Smooth muscle cell (in vitro differentiated cells): ENCODE data around the gene ERICH6B. TPM values are rescaled to one million over a fixed set of nuclear protein-coding genes. Genes with fewer than 3 reads are reported as not detected.

ENCODE experiments used
- DNase-seq: peaks from one replicate; lab custom pipeline; 2025; ENCODE audit not compliant: unreplicated experiment; lab: John Stamatoyannopoulos, UW
- H2AFZ ChIP-seq: fragments of 200-600 bp; sonication (generic); 2 replicates; pipeline ENCODE4 v1.6.0; 2016; ENCODE audit warnings: antibody characterized with exemption, low read depth, mild to moderate bottlenecking
- H3F3A ChIP-seq: fragments of 200-600 bp; sonication (generic); 2 replicates; pipeline ENCODE4 v1.6.0; 2017; ENCODE audit warnings: antibody characterized with exemption, low read depth
- H3K27ac ChIP-seq: fragments of 200-600 bp; sonication (generic); 2 replicates; pipeline ENCODE4 v1.5.1; 2016; ENCODE audit warnings: low read depth, mild to moderate bottlenecking
- H3K27me3 ChIP-seq: fragments of 200-600 bp; sonication (generic); 2 replicates; pipeline ENCODE4 v1.6.1; 2016; ENCODE audit warnings: low read depth, mild to moderate bottlenecking
- H3K36me3 ChIP-seq: fragments of 200-600 bp; sonication (generic); 2 replicates; pipeline ENCODE4 v1.5.1; 2016; ENCODE audit warnings: low read depth
- H3K4me1 ChIP-seq: fragments of 200-600 bp; sonication (generic); 2 replicates; pipeline ENCODE4 v1.5.1; 2016; ENCODE audit warnings: low read depth
- H3K4me2 ChIP-seq: fragments of 200-600 bp; sonication (generic); 2 replicates; pipeline ENCODE4 v1.6.0; 2016; ENCODE audit warnings: mild to moderate bottlenecking
- H3K4me3 ChIP-seq: fragments of 200-600 bp; sonication (generic); 2 replicates; pipeline ENCODE4 v1.5.1; 2016; ENCODE audit warnings: mild to moderate bottlenecking
- H3K79me2 ChIP-seq: fragments of 200-600 bp; sonication (generic); 2 replicates; pipeline ENCODE4 v1.6.0; 2016; ENCODE audit warnings: low read depth, mild to moderate bottlenecking
- H3K9ac ChIP-seq: fragments of 200-600 bp; sonication (generic); 2 replicates; pipeline ENCODE4 v1.6.0; 2016; ENCODE audit warnings: low read depth
- H3K9me3 ChIP-seq: fragments of 200-600 bp; sonication (generic); replicated peaks from 2 replicates; pipeline ENCODE4 v1.5.1; 2016; ENCODE audit warnings: low read depth
- H4K20me1 ChIP-seq: fragments of 200-600 bp; sonication (generic); 2 replicates; pipeline ENCODE4 v1.6.0; 2016; ENCODE audit warnings: low read depth
- WGBS: methylation state at CpG from one replicate; pipeline ENCODE4 v1.1.7; 2016; ENCODE audit warnings: low lambda C conversion rate; 5-methylcytosine and 5-hydroxymethylcytosine counted together
- polyA plus RNA-seq: library from polyadenylated mRNA; unstranded; fragments of >200 nt; fragmentation: Nextera tagmentation; extraction: Ambion mirVana; gene quantifications from 2 replicates; pipeline ENCODE4 v1.2.1, GENCODE V29; 2016
- total RNA-seq: library from RNA; depleted of rRNA; stranded (reverse); fragments of >200 nt; gene quantifications from 2 replicates; pipeline ENCODE4 v1.2.3, GENCODE V29; 2014
- TF ChIP-seq, protein P1 (sequence below): fragments of 200-600 bp; sonication (generic); IDR thresholded peaks from 2 replicates; pipeline ENCODE4 v1.5.1; 2017; ENCODE audit warnings: borderline replicate concordance, mild to moderate bottlenecking, antibody characterized with exemption; ENCODE audit not compliant: insufficient read depth, poor library complexity, severe bottlenecking

ERICH6B gene
- total and polyA plus RNA-seq, 2 experiments from 2014 or later, result 0.33 TPM; not detected in 1

DNA sequence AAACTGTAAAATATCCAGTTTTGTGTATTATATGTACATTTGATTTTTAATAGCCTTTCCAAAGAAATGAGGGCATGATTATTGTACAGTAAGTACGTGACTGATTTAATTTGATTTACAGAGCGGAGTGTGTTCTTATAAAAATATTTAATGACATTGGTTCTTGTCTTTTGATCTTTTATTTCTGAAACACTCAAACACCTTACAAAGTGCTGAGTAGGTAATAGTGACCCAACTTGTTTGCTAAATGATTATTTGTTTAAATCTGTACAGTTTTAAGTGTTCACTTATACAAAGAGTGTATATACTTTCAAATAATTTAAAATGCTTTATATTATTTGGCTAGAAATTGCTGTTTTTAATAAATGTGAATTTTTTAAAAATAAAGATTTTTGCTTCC, 79.3 kb downstream of the ERICH6B start:
- TF ChIP-seq, protein P1, sequence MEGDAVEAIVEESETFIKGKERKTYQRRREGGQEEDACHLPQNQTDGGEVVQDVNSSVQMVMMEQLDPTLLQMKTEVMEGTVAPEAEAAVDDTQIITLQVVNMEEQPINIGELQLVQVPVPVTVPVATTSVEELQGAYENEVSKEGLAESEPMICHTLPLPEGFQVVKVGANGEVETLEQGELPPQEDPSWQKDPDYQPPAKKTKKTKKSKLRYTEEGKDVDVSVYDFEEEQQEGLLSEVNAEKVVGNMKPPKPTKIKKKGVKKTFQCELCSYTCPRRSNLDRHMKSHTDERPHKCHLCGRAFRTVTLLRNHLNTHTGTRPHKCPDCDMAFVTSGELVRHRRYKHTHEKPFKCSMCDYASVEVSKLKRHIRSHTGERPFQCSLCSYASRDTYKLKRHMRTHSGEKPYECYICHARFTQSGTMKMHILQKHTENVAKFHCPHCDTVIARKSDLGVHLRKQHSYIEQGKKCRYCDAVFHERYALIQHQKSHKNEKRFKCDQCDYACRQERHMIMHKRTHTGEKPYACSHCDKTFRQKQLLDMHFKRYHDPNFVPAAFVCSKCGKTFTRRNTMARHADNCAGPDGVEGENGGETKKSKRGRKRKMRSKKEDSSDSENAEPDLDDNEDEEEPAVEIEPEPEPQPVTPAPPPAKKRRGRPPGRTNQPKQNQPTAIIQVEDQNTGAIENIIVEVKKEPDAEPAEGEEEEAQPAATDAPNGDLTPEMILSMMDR, result no peak
- H2AFZ ChIP-seq, result no peak overlapping the region
- peaks cover 20% of the 10 kb centered on the region for H3K36me3 ChIP-seq

DNA sequence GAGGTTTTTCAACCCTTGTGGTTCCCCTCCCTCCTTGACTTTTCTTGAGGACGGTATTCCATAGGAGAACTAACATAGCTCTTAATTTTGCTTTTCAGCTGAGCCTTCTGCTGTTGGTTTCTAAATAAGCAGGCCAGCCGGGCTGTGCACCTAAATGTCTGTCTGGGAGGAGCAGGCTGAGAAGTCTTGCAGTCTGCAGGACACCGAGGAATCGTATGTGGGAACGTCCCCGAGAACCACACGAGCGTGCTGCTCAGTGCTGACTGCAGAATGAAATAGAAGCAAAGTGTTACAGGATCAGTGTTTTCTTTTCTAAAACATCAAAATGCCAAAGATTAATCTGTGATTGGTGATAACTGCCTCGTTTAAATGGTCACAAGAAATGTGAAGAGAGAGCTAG, 80.9 kb downstream of the ERICH6B start:
- Histone ChIP-seq H3K4me1 (no peaks in the 10 kb centered on the region), H3K9me3 (no peaks in the 10 kb centered on the region), H4K20me1 (peaks cover 35% of the 10 kb centered on the region), H3K36me3 (peaks cover 23% of the 10 kb centered on the region), H3K27ac (no peak overlapping the region), H3K4me3 (no peak overlapping the region), H3K27me3 (no peaks in the 10 kb centered on the region), H3K4me2 (no peak overlapping the region), H2AFZ (no peak overlapping the region), H3K9ac (no peak overlapping the region), H3F3A (peaks cover 10% of the 10 kb centered on the region), H3K79me2 (no peaks in the 10 kb centered on the region)
- DNase-seq, result no peak
- WGBS, result 91% methylated on average over 9 of the region's 9 CpGs
- TF ChIP-seq, protein P1, result no peak

More for the DNA sequence above, 79.3 kb downstream of the ERICH6B start:
- Histone ChIP-seq H3F3A (peaks cover 10% of the 10 kb centered on the region), H3K27ac (no peak overlapping the region), H3K9me3 (no peaks in the 10 kb centered on the region), H3K4me1 (no peaks in the 10 kb centered on the region), H3K4me3 (no peak overlapping the region), H3K4me2 (no peak overlapping the region), H3K27me3 (no peaks in the 10 kb centered on the region), H3K79me2 (no peaks in the 10 kb centered on the region), H3K9ac (no peak overlapping the region), H4K20me1 (peaks cover 22% of the 10 kb centered on the region)
- DNase-seq, result no peak
- 100% methylated on average over 2 of the region's 2 CpGs for WGBS

DNA sequence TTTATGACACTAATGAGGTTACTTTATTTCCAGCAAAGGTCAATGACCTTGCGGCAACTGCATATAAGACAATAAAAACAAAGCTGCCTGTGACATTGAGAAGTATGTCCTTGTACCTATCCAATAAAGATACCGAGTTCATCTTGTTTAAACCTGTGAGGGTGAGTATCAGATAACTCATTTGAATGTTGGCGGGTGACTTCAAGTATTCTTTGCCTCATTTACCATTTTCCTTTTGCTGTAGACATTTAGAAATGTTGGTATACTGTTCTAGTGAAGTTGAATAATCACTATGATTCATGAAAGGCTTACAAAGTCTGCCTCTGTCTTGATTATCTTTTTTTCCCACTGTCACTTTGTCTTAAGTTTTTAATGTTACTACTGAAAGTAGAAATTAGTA, 85.8 kb downstream of the ERICH6B start:
- no peak overlapping the region for H3K4me2 ChIP-seq
- H3K36me3 ChIP-seq, result peaks cover 13% of the 10 kb centered on the region
- TF ChIP-seq, protein P1, result no peak
- DNase-seq, result no peak
- no peak overlapping the region for H3K27ac ChIP-seq
- H3K4me3 ChIP-seq, result no peak overlapping the region
- no peaks in the 10 kb centered on the region for H3K27me3 ChIP-seq
- H4K20me1 ChIP-seq, result peaks cover 66% of the 10 kb centered on the region
- no peaks in the 10 kb centered on the region for H3F3A ChIP-seq
- 96% methylated on average over 3 of the region's 3 CpGs for WGBS
- no peaks in the 10 kb centered on the region for H3K79me2 ChIP-seq
- H2AFZ ChIP-seq, result no peak overlapping the region
- H3K9ac ChIP-seq, result no peak overlapping the region
- H3K4me1 ChIP-seq, result peaks cover 7% of the 10 kb centered on the region
- H3K9me3 ChIP-seq, result no peaks in the 10 kb centered on the region

DNA sequence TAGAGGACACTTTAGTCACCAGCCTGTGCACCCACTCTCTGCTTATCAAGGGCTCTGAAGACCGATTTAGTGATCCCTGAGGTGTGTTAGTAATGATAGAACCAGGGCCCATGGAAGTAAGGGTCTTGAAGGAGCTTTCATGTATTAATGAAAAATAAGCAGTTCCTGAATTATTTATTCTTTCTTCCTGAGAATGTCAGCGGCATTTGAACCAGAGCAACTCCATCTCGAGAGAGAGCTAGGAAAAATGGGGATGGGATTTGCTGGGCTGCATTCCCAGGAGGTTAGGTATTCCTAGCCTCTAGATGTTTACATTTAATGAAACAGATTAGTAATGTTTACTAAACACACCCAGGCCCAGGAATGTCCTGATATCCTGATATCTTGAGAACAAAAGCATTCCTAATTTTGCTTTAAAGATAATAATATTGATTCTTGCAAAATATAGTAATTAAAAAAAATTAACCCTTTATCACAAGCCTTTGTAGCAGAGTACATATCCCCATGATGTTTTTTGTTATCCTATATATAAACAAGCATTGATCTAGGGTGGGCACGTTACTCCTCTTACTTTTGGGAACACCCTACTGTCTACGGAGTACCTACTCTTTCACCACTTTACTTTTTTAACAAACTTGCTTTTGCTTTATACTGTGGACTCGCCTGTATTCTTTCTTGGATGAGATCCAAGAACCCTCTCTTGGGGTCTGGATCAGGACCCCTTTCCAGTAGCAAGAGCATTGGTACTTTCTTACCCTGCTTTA, 87.7 kb downstream of the ERICH6B start:
- H2AFZ ChIP-seq, result no peak overlapping the region
- H3K36me3 ChIP-seq, result peaks cover 21% of the 10 kb centered on the region
- DNase-seq, result no peak
- H4K20me1 ChIP-seq, result peaks cover 70% of the 10 kb centered on the region
- no peak overlapping the region for H3K4me2 ChIP-seq
- no peaks in the 10 kb centered on the region for H3F3A ChIP-seq
- WGBS, result 65% methylated on average over 6 of the region's 6 CpGs
- H3K4me1 ChIP-seq, result peaks cover 7% of the 10 kb centered on the region
- no peaks in the 10 kb centered on the region for H3K27me3 ChIP-seq
- H3K9ac ChIP-seq, result no peak overlapping the region
- H3K79me2 ChIP-seq, result no peaks in the 10 kb centered on the region
- no peaks in the 10 kb centered on the region for H3K9me3 ChIP-seq
- H3K27ac ChIP-seq, result peak overlapping the region; percentile 10
- no peak overlapping the region for H3K4me3 ChIP-seq
- TF ChIP-seq, protein P1, result no peak
